Iris pigment epithelial cell (primary cell): ENCODE measurements around the gene MAGEA9.
"Not testable (repeated sequence)": the region's sequence is repeated elsewhere in the genome, so short reads cannot be mapped to it uniquely, and the experiment has no call there.

Experiments
- DNase-seq: peaks from one replicate; pipeline ENCODE4 v3.0.0-alpha.2; 2011; ENCODE audit warnings: low read depth

The MAGEA9 gene

GRCh38 chrX:149807747-149808458 is 26.2 kb downstream of the MAGEA9 start:
- DNase-seq, result no peak

GRCh38 chrX:149818652-149819051 is 36.9 kb downstream of the MAGEA9 start:
- DNase-seq, result no peak

GRCh38 chrX:149819371-149819770 is 37.6 kb downstream of the MAGEA9 start:
- no peak for DNase-seq

DNA sequence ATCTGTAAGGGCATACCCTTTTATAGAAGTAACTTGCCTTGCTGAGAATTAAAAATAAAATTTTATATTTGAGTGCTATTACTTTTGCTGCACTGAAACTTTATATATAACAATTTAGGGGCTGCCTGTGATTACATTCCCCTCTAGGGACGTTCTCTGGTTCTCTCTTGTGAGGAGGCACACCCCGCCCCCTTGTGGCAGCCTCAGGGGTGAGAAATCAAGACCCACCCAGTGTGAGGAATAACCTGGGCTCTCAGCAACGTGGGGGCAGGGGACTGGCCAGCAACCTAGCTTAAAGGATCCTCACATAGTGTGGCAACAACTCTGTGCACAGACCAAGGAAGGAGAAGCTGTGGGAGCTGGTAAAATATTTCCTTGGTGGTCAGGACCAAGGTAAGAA is 43.7 kb downstream of the MAGEA9 start:
- DNase-seq, result no peak

DNA sequence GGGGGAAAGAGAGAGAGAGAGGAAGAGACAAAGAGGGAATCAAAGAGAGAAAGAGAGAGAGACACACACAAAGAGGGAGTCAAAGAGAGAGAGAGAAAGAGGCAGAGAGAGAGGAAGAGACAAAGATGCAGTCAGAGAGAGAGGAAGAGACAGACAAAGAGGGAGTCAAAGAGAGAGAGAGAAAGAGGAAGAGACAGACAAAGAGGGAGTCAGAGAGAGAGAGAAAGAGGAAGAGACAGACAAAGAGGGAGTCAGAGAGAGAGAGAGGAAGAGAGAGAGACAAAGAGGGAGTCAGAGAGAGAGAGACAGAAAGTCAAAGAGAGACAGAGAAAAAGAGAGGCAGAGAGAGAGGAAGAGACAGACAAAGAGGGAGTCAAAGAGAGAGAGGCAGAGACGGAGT is 45.5 kb downstream of the MAGEA9 start:
- no peak for DNase-seq

DNA sequence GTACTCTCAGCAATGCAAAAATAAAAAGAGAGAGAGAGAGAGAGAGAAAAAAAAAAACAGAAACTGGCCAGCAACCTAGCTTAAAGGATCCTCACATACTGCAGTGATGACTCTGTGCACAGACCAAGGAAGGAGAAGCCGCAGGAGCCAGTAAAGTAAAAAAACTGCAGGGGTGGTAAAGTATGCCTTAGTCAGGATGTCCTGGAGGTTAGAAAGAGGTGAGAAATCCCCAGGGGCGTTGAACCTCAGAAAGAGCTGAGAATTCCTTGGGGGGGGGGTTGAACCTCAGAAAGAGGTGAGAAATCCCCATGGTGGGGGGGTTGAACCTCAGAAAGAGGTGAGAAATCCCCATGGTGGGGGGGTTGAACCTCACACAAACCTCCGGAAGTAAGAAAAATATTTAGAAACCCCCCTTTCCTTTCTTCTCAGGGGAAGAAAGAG is 48.0 kb downstream of the MAGEA9 start:
- peak; percentile 53 for DNase-seq

DNA sequence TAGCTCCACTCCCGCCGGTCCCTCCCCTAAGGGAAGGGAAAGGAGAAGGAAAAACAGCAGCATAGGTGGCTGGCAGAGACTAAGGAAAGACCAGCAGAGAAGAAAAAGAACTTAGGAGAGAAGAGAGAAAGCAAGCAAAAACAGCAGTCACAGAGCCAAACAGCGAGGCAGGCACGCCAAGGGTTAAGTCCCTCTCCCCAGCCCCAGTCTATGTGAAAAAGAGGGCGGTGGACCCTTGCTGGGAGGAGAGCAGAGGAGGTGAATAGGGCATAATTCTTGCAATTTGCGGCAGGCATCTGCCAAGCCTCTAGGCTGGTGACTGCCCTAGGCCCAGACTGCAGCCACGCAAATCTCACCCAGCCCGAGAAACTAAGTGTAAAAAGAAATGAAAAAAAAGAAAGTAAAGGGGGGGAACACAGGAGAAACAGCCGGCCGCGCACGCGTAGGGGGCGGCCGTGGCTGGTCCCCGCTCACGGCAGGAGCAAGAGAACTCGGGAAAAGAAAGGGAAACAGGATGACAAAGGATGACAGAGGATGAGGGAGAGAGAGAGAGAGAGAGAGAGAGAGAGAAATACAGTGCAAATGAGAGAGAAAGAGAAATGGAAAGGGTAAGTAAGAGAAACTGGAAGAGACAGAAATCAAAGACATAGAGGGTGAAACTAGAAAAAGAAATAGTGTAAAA is 48.6 kb downstream of the MAGEA9 start:
- DNase-seq, result peak; percentile 28

DNA sequence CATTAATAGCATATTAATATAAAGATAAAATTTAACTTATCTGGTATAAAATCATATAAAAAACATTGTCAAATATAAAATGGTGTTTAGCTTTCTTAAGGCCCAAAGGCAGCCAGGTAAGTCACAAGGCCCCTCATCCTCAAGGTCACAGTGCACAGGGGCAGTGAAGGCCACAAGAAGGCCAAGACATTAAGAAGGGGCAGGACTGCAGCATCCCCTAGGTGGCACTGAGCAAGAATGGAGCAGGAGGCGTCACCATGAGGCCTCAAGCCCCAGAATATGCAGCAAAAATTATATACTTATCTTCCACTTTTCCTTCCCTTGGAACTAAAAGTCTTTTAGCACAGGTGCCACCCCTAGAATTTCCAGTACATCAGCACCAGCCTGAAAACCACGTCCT is 49.7 kb downstream of the MAGEA9 start:
- DNase-seq, result no peak

- DNase-seq, result not testable (repeated sequence)
Measured at GRCh38 chrX:149836728-149837127, 55.0 kb downstream of the MAGEA9 start.

GRCh38 chrX:149837167-149837566 is 55.4 kb downstream of the MAGEA9 start:
- DNase-seq, result no peak
